HepG2 (cell line): ENCODE results near the gene HNRNPUL1. TPM values are rescaled to one million over a fixed set of nuclear protein-coding genes. Genes with fewer than 3 reads are reported as not detected.

Source experiments
- ARHGAP35 ChIP-seq: sonication (generic); formaldehyde crosslinking; IDR thresholded peaks from 2 replicates; pipeline ENCODE4 v1.9.0; 2022; ENCODE audit warnings: mild to moderate bottlenecking, inconsistent platforms, moderate library complexity, missing genetic modification reagents, borderline replicate concordance
- CCDC6 ChIP-seq: sonication (generic); formaldehyde crosslinking; IDR thresholded peaks from 2 replicates; pipeline ENCODE4 v1.8.1; 2022; ENCODE audit warnings: mild to moderate bottlenecking, missing genetic modification reagents, moderate library complexity
- DMAP1 ChIP-seq: IDR thresholded peaks from 2 replicates; pipeline ENCODE4 v1.6.1; 2016
- EHMT2 ChIP-seq: fragments of 200-600 bp; sonication (generic); IDR thresholded peaks from 2 replicates; pipeline ENCODE4 v1.7.0; 2017; ENCODE audit warnings: antibody characterized with exemption, low read depth, low read length, borderline replicate concordance
- FOXC1 ChIP-seq: sonication (generic); formaldehyde crosslinking; IDR thresholded peaks from 2 replicates; pipeline ENCODE4 v1.8.0; 2022; ENCODE audit warnings: mild to moderate bottlenecking, missing genetic modification reagents, borderline replicate concordance
- FOXO4 ChIP-seq: sonication (generic); formaldehyde crosslinking; conservative IDR thresholded peaks from 2 replicates; pipeline ENCODE4 v1.8.1; 2023; ENCODE audit warnings: missing genetic modification reagents
- FOXP1 ChIP-seq, 2 experiments: fragments of 450-650 bp in 1 of 2; IDR thresholded peaks; 2 replicates each; pipeline ENCODE4 v1.6.1; 2017 to 2018; ENCODE audit warnings: antibody characterized with exemption in 1 of 2
- GATA4 ChIP-seq: sonication (generic); IDR thresholded peaks from 2 replicates; pipeline ENCODE4 v1.6.1; 2016; ENCODE audit warnings: antibody characterized with exemption, low read depth, borderline replicate concordance
- HNRNPK ChIP-seq: fragments of 200-400 bp; formaldehyde crosslinking; IDR thresholded peaks from 2 replicates; pipeline ENCODE4 v1.6.1; 2018; ENCODE audit warnings: low read length, low read depth, moderate library complexity, mild to moderate bottlenecking; ENCODE audit not compliant: poor library complexity, severe bottlenecking
- MXD1 ChIP-seq: sonication (generic); formaldehyde crosslinking; IDR thresholded peaks from 2 replicates; pipeline ENCODE4 v1.4.0; 2020; ENCODE audit warnings: mild to moderate bottlenecking, missing genetic modification reagents
- NR2F2 ChIP-seq: IDR thresholded peaks from 2 replicates; pipeline ENCODE4 v1.6.1; 2012; ENCODE audit warnings: low read depth, inconsistent platforms, borderline replicate concordance
- SP1 ChIP-seq, 2 experiments: fragments of 450-650 bp in 1 of 2; sonication (generic) in 1 of 2; formaldehyde crosslinking in 1 of 2; IDR thresholded peaks; 2 replicates each; pipeline versions ENCODE4 v1.4.0 to v1.6.1; 2016 to 2020; ENCODE audit warnings: missing genetic modification reagents in 1 of 2
- TBL1XR1 ChIP-seq: fragments of 150-350 bp; IDR thresholded peaks from 2 replicates; pipeline ENCODE4 v1.6.1; 2014; ENCODE audit warnings: borderline replicate concordance, low read length; ENCODE audit not compliant: partially characterized antibody
- THYN1 ChIP-seq: sonication (generic); formaldehyde crosslinking; IDR thresholded peaks from 2 replicates; pipeline ENCODE4 v1.8.1; 2023; ENCODE audit warnings: low read depth, mild to moderate bottlenecking, moderate library complexity, missing genetic modification reagents, borderline replicate concordance
- ZBTB7B ChIP-seq: sonication (generic); formaldehyde crosslinking; IDR thresholded peaks from 2 replicates; pipeline ENCODE4 v1.4.0; 2020; ENCODE audit warnings: missing genetic modification reagents
- ZNF10 ChIP-seq: sonication (generic); formaldehyde crosslinking; IDR thresholded peaks from 2 replicates; pipeline ENCODE4 v1.4.0; 2020; ENCODE audit warnings: mild to moderate bottlenecking, low read depth, missing genetic modification reagents, borderline replicate concordance
- ZNF280B ChIP-seq: sonication (generic); formaldehyde crosslinking; IDR thresholded peaks from 2 replicates; pipeline ENCODE4 v1.5.0; 2020; ENCODE audit warnings: missing genetic modification reagents, mild to moderate bottlenecking, borderline replicate concordance
- ZNF33A ChIP-seq: sonication (generic); formaldehyde crosslinking; IDR thresholded peaks from 2 replicates; pipeline ENCODE4 v1.5.1; 2020; ENCODE audit warnings: missing genetic modification reagents, mild to moderate bottlenecking, moderate library complexity, borderline replicate concordance
- ZNF564 ChIP-seq: sonication (generic); formaldehyde crosslinking; IDR thresholded peaks from 2 replicates; pipeline ENCODE4 v1.8.1; 2023; ENCODE audit warnings: mild to moderate bottlenecking, missing genetic modification reagents
- ZSCAN9 ChIP-seq: IDR thresholded peaks from 2 replicates; pipeline ENCODE4 v1.6.1; 2016; ENCODE audit warnings: borderline replicate concordance
- polyA plus RNA-seq, 8 experiments: library from polyadenylated mRNA; depleted of rRNA in 3 of 8; stranded (reverse) in 7 of 8; unstranded in 1 of 8; fragments of >200 nt; fragmentation: Illumina TruSeq in 4 of 8; extraction: Trizol in 4 of 8; gene quantifications; 2 replicates each; pipeline versions ENCODE4 v1.2.1 to v1.2.3, GENCODE V29; 2011 to 2016; ENCODE audit warnings: low read depth in 4 of 8, missing spikeins in 1 of 8, mixed read lengths in 1 of 8; ENCODE audit not compliant: insufficient read depth in 1 of 8
- total RNA-seq, 5 experiments: library from RNA; depleted of rRNA; stranded (reverse); fragments of >200 nt; fragmentation: Illumina TruSeq; extraction: Trizol; gene quantifications; 2 replicates each; pipeline ENCODE4 v1.2.3, GENCODE V29; 2016; ENCODE audit warnings: low read depth in 1 of 5
- TF ChIP-seq, protein P1 (sequence below): IDR thresholded peaks from 2 replicates; pipeline ENCODE4 v1.6.1; 2016; ENCODE audit warnings: low read depth, borderline replicate concordance

The HNRNPUL1 gene
- total and polyA plus RNA-seq, 2 of the 13 experiments (the other 11 are each of a cell fraction or from before 2014, with no cell fraction given), result 30.9 to 81.7 TPM

DNA sequence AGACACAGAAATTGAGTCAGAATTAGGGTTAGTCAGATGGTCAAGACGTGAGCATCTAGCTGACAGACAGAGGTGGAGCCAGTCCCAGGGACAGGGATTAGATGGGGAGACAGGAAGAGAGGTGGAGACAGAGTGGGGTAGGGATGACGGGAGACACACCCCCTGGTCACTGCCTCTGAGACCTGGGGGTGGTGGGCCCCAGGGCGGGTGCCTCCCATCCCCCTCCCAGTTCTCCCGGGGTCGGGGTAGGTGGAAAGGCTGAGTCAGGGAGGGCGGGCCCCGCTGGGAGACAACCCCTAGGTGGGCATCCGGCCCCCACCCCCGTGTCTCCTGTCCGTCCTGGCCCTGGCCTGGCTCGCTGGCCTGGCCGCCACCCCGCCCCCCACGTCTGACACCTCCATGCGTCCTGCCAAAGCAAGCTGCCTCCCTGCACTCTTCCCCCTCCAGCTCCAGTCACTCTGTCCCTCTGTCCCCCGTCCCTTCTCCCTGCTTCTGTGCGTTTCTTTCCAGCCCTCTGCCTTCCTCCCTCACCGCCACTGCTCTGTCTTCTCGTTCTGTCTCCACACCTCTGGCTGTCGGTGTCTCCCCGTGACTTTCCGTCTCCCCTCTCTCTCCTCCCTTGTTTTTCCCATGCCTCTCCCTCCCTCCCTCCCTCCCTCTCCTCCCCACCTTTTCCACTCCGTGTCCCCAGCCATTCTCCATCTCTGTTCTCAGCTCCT is 60.9 kb downstream of the HNRNPUL1 start (continued):
- no peak for TF ChIP-seq ZNF10 (CRISPR knock-in tag)
- no peak for TF ChIP-seq MXD1
- TF ChIP-seq CCDC6 (CRISPR knock-in tag), result no peak
- TF ChIP-seq THYN1, result no peak
- TF ChIP-seq SP1 (IDR thresholded peaks at IDR 0.05), result no peak
- TF ChIP-seq SP1 (CRISPR knock-in tag; IDR thresholded peaks at IDR 0.05), result peak; percentile 46; the same call in 1 of the 2 replicates
- TF ChIP-seq, protein P1, sequence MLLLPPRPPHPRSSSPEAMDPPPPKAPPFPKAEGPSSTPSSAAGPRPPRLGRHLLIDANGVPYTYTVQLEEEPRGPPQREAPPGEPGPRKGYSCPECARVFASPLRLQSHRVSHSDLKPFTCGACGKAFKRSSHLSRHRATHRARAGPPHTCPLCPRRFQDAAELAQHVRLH (CRISPR knock-in tag), result no peak
- TF ChIP-seq FOXO4 (CRISPR knock-in tag), result no peak
- no peak for TF ChIP-seq FOXP1 (IDR thresholded peaks at IDR 0.05)
- TF ChIP-seq FOXP1 (CRISPR knock-in tag; IDR thresholded peaks at IDR 0.05), result peak; percentile 35; the same call in 1 of the 2 replicates
- no peak for TF ChIP-seq ZNF33A (CRISPR knock-in tag)
- peak; percentile 44; the same call in 1 of the 2 replicates for TF ChIP-seq ZSCAN9
- peak; percentile 54; the same call in 1 of the 2 replicates for TF ChIP-seq DMAP1 (CRISPR knock-in tag)
- peak; percentile 12; the same call in 1 of the 2 replicates for TF ChIP-seq ZNF564 (CRISPR knock-in tag)
- TF ChIP-seq TBL1XR1, result no peak
- no peak for TF ChIP-seq EHMT2
- TF ChIP-seq FOXC1 (CRISPR knock-in tag), result no peak
- peak; percentile 23; the same call in 1 of the 2 replicates for TF ChIP-seq NR2F2
- peak; percentile 82 for TF ChIP-seq HNRNPK
- no peak for TF ChIP-seq ARHGAP35 (CRISPR knock-in tag)
- TF ChIP-seq ZBTB7B (CRISPR knock-in tag), result peak; percentile 61; the same call in 1 of the 2 replicates
- peak; percentile 52; the same call in 1 of the 2 replicates for TF ChIP-seq ZNF280B (CRISPR knock-in tag)
- TF ChIP-seq GATA4, result 0 out of 2 replicates have a peak, but pooled peaks have one; percentile 37
